Measurements from ENCODE around the gene UQCC3.

The UQCC3 gene

DNA sequence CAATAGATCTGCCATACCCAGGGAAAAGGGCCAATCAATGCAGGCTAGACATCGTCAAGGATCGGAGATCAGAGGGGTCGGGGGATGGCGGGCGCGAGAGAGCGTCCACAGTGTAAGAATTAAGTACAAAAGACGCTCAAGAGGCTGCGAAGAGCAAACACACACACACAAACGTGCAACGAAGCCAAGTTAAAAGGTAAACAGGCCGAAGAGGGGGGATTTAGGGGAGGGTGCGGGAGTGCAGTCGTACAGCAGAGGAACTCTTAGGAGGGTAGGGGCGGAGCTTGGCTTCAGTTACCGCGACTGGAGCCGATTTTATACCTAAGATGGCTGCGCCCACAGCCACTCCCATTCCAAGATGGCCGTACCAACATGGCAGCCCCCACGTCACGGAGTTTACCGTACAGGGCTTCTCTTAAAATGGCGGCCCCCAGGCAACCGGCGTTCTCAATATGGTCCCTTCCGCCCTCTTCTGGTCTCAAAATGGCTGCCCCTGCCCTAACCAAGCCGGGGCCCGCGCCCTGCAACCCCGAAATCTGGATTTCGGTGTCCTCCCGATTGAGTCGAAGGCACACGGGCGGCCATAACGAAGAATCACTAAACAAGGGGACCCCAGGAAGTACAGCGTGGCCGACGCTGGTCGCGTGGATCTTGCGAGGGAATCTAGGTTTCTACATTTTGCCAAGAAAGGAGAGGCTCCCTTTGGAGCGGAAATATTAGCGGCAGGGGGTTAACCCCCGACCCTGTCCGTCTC, 38.0 kb downstream of the UQCC3 start:
- peak; percentile 71; the same call in 1 of the 2 replicates for TF ChIP-seq CSDC2 (CRISPR knock-in tag; IDR thresholded peaks at IDR 0.05)
- no peak for TF ChIP-seq OSR1 (CRISPR knock-in tag; IDR thresholded peaks at IDR 0.05)
- TF ChIP-seq ZC3H10 (CRISPR knock-in tag; IDR thresholded peaks at IDR 0.05), result 0 out of 2 replicates have a peak, but pooled peaks have one; percentile 45
- 0 out of 2 replicates have a peak, but pooled peaks have one; percentile 24 for TF ChIP-seq CSRNP3 (CRISPR knock-in tag; IDR thresholded peaks at IDR 0.05)
- peak; percentile 88 for TF ChIP-seq ZNF565 (CRISPR knock-in tag; conservative IDR thresholded peaks at IDR 0.05; ENCODE audit: low read depth)
- no peak for TF ChIP-seq BACH2 (CRISPR knock-in tag; IDR thresholded peaks at IDR 0.05; ENCODE audit: borderline replicate concordance)
- no peak for TF ChIP-seq TCF4 (CRISPR knock-in tag; IDR thresholded peaks at IDR 0.05; ENCODE audit: borderline replicate concordance)
- TF ChIP-seq, protein P1, sequence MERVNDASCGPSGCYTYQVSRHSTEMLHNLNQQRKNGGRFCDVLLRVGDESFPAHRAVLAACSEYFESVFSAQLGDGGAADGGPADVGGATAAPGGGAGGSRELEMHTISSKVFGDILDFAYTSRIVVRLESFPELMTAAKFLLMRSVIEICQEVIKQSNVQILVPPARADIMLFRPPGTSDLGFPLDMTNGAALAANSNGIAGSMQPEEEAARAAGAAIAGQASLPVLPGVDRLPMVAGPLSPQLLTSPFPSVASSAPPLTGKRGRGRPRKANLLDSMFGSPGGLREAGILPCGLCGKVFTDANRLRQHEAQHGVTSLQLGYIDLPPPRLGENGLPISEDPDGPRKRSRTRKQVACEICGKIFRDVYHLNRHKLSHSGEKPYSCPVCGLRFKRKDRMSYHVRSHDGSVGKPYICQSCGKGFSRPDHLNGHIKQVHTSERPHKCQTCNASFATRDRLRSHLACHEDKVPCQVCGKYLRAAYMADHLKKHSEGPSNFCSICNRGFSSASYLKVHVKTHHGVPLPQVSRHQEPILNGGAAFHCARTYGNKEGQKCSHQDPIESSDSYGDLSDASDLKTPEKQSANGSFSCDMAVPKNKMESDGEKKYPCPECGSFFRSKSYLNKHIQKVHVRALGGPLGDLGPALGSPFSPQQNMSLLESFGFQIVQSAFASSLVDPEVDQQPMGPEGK (CRISPR knock-in tag; IDR thresholded peaks at IDR 0.05; ENCODE audit: borderline replicate concordance), result peak; percentile 54; the same call in 1 of the 2 replicates
- peak; percentile 24; the same call in 1 of the 2 replicates for TF ChIP-seq ZNF70 (CRISPR knock-in tag; IDR thresholded peaks at IDR 0.05)
- TF ChIP-seq SNAI2 (CRISPR knock-in tag; IDR thresholded peaks at IDR 0.05), result peak; percentile 48; the same call in 1 of the 2 replicates
- TF ChIP-seq, protein P2, sequence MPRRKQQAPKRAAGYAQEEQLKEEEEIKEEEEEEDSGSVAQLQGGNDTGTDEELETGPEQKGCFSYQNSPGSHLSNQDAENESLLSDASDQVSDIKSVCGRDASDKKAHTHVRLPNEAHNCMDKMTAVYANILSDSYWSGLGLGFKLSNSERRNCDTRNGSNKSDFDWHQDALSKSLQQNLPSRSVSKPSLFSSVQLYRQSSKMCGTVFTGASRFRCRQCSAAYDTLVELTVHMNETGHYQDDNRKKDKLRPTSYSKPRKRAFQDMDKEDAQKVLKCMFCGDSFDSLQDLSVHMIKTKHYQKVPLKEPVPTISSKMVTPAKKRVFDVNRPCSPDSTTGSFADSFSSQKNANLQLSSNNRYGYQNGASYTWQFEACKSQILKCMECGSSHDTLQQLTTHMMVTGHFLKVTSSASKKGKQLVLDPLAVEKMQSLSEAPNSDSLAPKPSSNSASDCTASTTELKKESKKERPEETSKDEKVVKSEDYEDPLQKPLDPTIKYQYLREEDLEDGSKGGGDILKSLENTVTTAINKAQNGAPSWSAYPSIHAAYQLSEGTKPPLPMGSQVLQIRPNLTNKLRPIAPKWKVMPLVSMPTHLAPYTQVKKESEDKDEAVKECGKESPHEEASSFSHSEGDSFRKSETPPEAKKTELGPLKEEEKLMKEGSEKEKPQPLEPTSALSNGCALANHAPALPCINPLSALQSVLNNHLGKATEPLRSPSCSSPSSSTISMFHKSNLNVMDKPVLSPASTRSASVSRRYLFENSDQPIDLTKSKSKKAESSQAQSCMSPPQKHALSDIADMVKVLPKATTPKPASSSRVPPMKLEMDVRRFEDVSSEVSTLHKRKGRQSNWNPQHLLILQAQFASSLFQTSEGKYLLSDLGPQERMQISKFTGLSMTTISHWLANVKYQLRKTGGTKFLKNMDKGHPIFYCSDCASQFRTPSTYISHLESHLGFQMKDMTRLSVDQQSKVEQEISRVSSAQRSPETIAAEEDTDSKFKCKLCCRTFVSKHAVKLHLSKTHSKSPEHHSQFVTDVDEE (CRISPR knock-in tag; IDR thresholded peaks at IDR 0.05), result peak; percentile 92; the same call in 1 of the 2 replicates
- peak; percentile 55; the same call in 1 of the 2 replicates for TF ChIP-seq ZFP3 (CRISPR knock-in tag; IDR thresholded peaks at IDR 0.05)
- no peak for TF ChIP-seq POU6F1 (CRISPR knock-in tag; IDR thresholded peaks at IDR 0.05; ENCODE audit: borderline replicate concordance, low read depth)
- TF ChIP-seq GLIS3 (CRISPR knock-in tag; IDR thresholded peaks at IDR 0.05), result no peak
- TF ChIP-seq TOX (CRISPR knock-in tag; IDR thresholded peaks at IDR 0.05; ENCODE audit: borderline replicate concordance), result no peak
- 0 out of 2 replicates have a peak, but pooled peaks have one; percentile 36 for TF ChIP-seq ZNF8 (CRISPR knock-in tag; IDR thresholded peaks at IDR 0.05)
- ATAC-seq, result peak; percentile 75

GRCh38 chr11:62710001-62710345, 38.5 kb downstream of the UQCC3 start:
- TF ChIP-seq ZFP30 (CRISPR knock-in tag; IDR thresholded peaks at IDR 0.05) (no peak), CREB5 (CRISPR knock-in tag; IDR thresholded peaks at IDR 0.05; ENCODE audit: low read depth) (0 out of 2 replicates have a peak, but pooled peaks have one; percentile 25), ZNF565 (CRISPR knock-in tag; conservative IDR thresholded peaks at IDR 0.05; ENCODE audit: low read depth) (no peak)
- ATAC-seq, result no peak

DNA sequence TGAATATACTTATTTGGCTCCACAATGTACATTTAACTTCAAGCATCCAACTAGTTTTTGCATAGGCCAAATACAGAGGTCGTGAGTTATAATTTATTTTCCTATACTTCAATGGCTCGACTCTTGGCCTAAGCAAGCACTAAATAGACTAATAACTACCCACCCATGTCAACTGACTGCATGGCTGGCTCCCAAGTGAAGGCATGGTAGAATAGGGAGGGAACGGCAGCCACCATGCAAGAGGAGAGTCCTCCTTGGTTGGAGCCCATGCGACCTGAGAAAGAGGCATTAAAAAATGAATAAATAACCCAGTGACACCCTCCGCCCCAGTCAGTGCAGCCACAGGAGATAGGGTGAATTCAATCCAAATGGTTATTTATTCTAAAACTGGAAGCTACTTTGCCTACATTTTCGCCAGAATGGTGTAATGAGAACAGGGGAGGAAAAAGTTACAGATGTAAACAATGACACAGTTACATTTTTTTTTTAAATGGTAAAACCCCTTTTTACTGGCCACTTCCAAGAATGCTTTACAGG, 40.9 kb downstream of the UQCC3 start:
- no peak for ATAC-seq
- TF ChIP-seq ZNF565 (CRISPR knock-in tag; conservative IDR thresholded peaks at IDR 0.05; ENCODE audit: low read depth) (no peak), ISL1 (CRISPR knock-in tag; IDR thresholded peaks at IDR 0.05) (no peak), ZFP3 (CRISPR knock-in tag; IDR thresholded peaks at IDR 0.05) (no peak), ARNTL (CRISPR knock-in tag; IDR thresholded peaks at IDR 0.05; ENCODE audit: borderline replicate concordance, low read depth) (no peak), POU6F1 (CRISPR knock-in tag; IDR thresholded peaks at IDR 0.05; ENCODE audit: borderline replicate concordance, low read depth) (no peak), TCF4 (CRISPR knock-in tag; IDR thresholded peaks at IDR 0.05; ENCODE audit: borderline replicate concordance) (no peak), CSRNP3 (CRISPR knock-in tag; IDR thresholded peaks at IDR 0.05) (no peak), PPARA (CRISPR knock-in tag; IDR thresholded peaks at IDR 0.05; ENCODE audit: borderline replicate concordance) (no peak), ESRRG (CRISPR knock-in tag; IDR thresholded peaks at IDR 0.05) (no peak), RARB (CRISPR knock-in tag; IDR thresholded peaks at IDR 0.05) (no peak), ZNF70 (CRISPR knock-in tag; IDR thresholded peaks at IDR 0.05) (no peak), OSR1 (CRISPR knock-in tag; IDR thresholded peaks at IDR 0.05) (no peak)
